Suprapubic skin (tissue), 4 donors: ENCODE data around the gene NTM. TPM values are rescaled to one million over a fixed set of nuclear protein-coding genes. Genes with fewer than 3 reads are reported as not detected.
A peak's percentile ranks its signal among the peaks of the same experiment; 100 is the strongest.

ENCODE experiments used
- DNase-seq, 2 donors: peaks; one replicate each; pipeline ENCODE4 v3.0.0-alpha.2; 2019; ENCODE audit warnings: low spot score in 2 of 2
- H3K27ac ChIP-seq: fragments of 200-600 bp; sonication (generic); one replicate; pipeline ENCODE4 v1.5.1; 2019
- H3K27me3 ChIP-seq: fragments of 200-600 bp; sonication (generic); one replicate; pipeline ENCODE4 v1.5.1; 2019
- H3K36me3 ChIP-seq: fragments of 200-600 bp; sonication (generic); one replicate; pipeline ENCODE4 v1.5.1; 2019
- H3K4me1 ChIP-seq: fragments of 200-600 bp; sonication (generic); one replicate; pipeline ENCODE4 v1.5.1; 2019
- H3K4me3 ChIP-seq: fragments of 200-600 bp; sonication (generic); one replicate; pipeline ENCODE4 v1.5.1; 2019; ENCODE audit warnings: mild to moderate bottlenecking
- H3K9me3 ChIP-seq: fragments of 200-600 bp; sonication (generic); one replicate; pipeline ENCODE4 v1.5.1; 2019
- CTCF ChIP-seq, 2 donors: fragments of 200-600 bp in 1 of 2; fragments of 450-650 bp in 1 of 2; sonication (generic) in 1 of 2; IDR thresholded peaks; one replicate each; pipeline ENCODE4 v1.5.1; 2016 to 2019; ENCODE audit warnings: antibody characterized with exemption in 2 of 2, mild to moderate bottlenecking in 1 of 2, moderate library complexity in 1 of 2
- EP300 ChIP-seq: sonication (generic); formaldehyde crosslinking; IDR thresholded peaks from one replicate; pipeline ENCODE4 v1.6.1; 2017; ENCODE audit warnings: antibody characterized with exemption
- POLR2A ChIP-seq, 2 donors: fragments of 450-650 bp; IDR thresholded peaks; one replicate each; pipeline ENCODE4 v1.6.1; 2017; ENCODE audit warnings: antibody characterized with exemption in 2 of 2, mild to moderate bottlenecking in 2 of 2, moderate library complexity in 2 of 2
- POLR2AphosphoS5 ChIP-seq, 3 donors: sonication (generic); formaldehyde crosslinking; IDR thresholded peaks; one replicate each; pipeline ENCODE4 v1.6.1; 2017; ENCODE audit warnings: antibody characterized with exemption in 3 of 3
- WGBS: methylation state at CpG from one replicate; pipeline ENCODE4 v1.1.5; 2018; 5-methylcytosine and 5-hydroxymethylcytosine counted together
- total RNA-seq, 4 donors: library from RNA; depleted of rRNA; stranded (reverse); fragments of >200 nt; gene quantifications; one replicate each; pipeline ENCODE4 v1.1.0, GENCODE V29; 2016

Gene NTM
- total RNA-seq, 4 donors from 2014 or later, result 0.19 to 19.1 (median 2.1) TPM

GRCh38 chr11:131671320-131671719 is 300.9 kb downstream of the NTM start:
- DNase-seq, result peak in 1 of 2 donors; percentile 29
- no peak overlapping the region for H3K4me3 ChIP-seq
- H3K36me3 ChIP-seq, result no peaks in the 10 kb centered on the region
- peaks cover 1% of the 10 kb centered on the region for H3K27me3 ChIP-seq
- TF ChIP-seq POLR2A (IDR thresholded peaks at IDR 0.05) (no peak), CTCF (IDR thresholded peaks at IDR 0.05) (no peak), EP300 (no peak), POLR2AphosphoS5 (IDR thresholded peaks at IDR 0.05) (no peak)
- H3K4me1 ChIP-seq, result peaks cover 6% of the 10 kb centered on the region
- 81% methylated on average over 5 of the region's 8 CpGs for WGBS
- no peak overlapping the region for H3K27ac ChIP-seq
- H3K9me3 ChIP-seq, result no peaks in the 10 kb centered on the region

GRCh38 chr11:131671734-131672133 is 301.3 kb downstream of the NTM start:
- H3K4me1 ChIP-seq, result peaks cover 6% of the 10 kb centered on the region
- no peaks in the 10 kb centered on the region for H3K27me3 ChIP-seq
- H3K9me3 ChIP-seq, result no peaks in the 10 kb centered on the region
- no peak overlapping the region for H3K4me3 ChIP-seq
- H3K27ac ChIP-seq, result no peak overlapping the region
- TF ChIP-seq POLR2A (IDR thresholded peaks at IDR 0.05), result no peak
- TF ChIP-seq POLR2AphosphoS5 (IDR thresholded peaks at IDR 0.05), result no peak
- TF ChIP-seq EP300, result no peak
- TF ChIP-seq CTCF (IDR thresholded peaks at IDR 0.05), result no peak
- DNase-seq, result no peak
- H3K36me3 ChIP-seq, result no peaks in the 10 kb centered on the region
- 81% methylated on average over 12 of the region's 12 CpGs for WGBS

- WGBS, result 56% methylated on average over 12 of the region's 15 CpGs
- TF ChIP-seq CTCF (IDR thresholded peaks at IDR 0.05) (no peak), POLR2A (IDR thresholded peaks at IDR 0.05) (no peak), EP300 (no peak), POLR2AphosphoS5 (IDR thresholded peaks at IDR 0.05) (no peak)
- peaks cover 6% of the 10 kb centered on the region for H3K4me1 ChIP-seq
- no peaks in the 10 kb centered on the region for H3K36me3 ChIP-seq
- H3K4me3 ChIP-seq, result no peak overlapping the region
- no peak overlapping the region for H3K27ac ChIP-seq
- peak in 1 of 2 donors; percentile 45 for DNase-seq
- H3K9me3 ChIP-seq, result no peaks in the 10 kb centered on the region
- H3K27me3 ChIP-seq, result no peaks in the 10 kb centered on the region
Measured at GRCh38 chr11:131672191-131672590, 301.8 kb downstream of the NTM start.

GRCh38 chr11:131674051-131674755 is 303.8 kb downstream of the NTM start:
- TF ChIP-seq EP300, result no peak
- no peak for TF ChIP-seq POLR2A (IDR thresholded peaks at IDR 0.05)
- peak; percentile 44 to 93 for TF ChIP-seq CTCF (IDR thresholded peaks at IDR 0.05)
- TF ChIP-seq POLR2AphosphoS5 (IDR thresholded peaks at IDR 0.05), result no peak
- H3K9me3 ChIP-seq, result no peaks in the 10 kb centered on the region
- 22% methylated on average over 15 of the region's 16 CpGs for WGBS
- no peak overlapping the region for H3K4me3 ChIP-seq
- no peak for DNase-seq
- H3K27ac ChIP-seq, result no peak overlapping the region
- no peaks in the 10 kb centered on the region for H3K27me3 ChIP-seq
- no peaks in the 10 kb centered on the region for H3K36me3 ChIP-seq
- peaks cover 6% of the 10 kb centered on the region for H3K4me1 ChIP-seq

- 57% methylated on average over 11 of the region's 11 CpGs for WGBS
- Histone ChIP-seq H3K4me3 (no peak overlapping the region), H3K27me3 (no peaks in the 10 kb centered on the region), H3K27ac (no peak overlapping the region), H3K9me3 (no peaks in the 10 kb centered on the region), H3K36me3 (no peaks in the 10 kb centered on the region), H3K4me1 (peaks cover 6% of the 10 kb centered on the region)
- DNase-seq, result peak in 1 of 2 donors; percentile 37
- TF ChIP-seq CTCF (IDR thresholded peaks at IDR 0.05) (no peak), POLR2AphosphoS5 (IDR thresholded peaks at IDR 0.05) (no peak), POLR2A (IDR thresholded peaks at IDR 0.05) (no peak), EP300 (no peak)
Measured at GRCh38 chr11:131675121-131675888, 304.9 kb downstream of the NTM start.
